GM12878 (cell line): ENCODE measurements around the gene WDR74. TPM values are rescaled to one million over a fixed set of nuclear protein-coding genes. Genes with fewer than 3 reads are reported as not detected.

Experiments used
- MYC ChIP-seq: IDR thresholded peaks from 2 replicates; pipeline ENCODE4 v1.6.1; 2011; ENCODE audit warnings: mild to moderate bottlenecking, low read length, moderate library complexity, inconsistent platforms; ENCODE audit not compliant: insufficient read depth, insufficient replicate concordance, insufficient read length, severe bottlenecking
- NFYB ChIP-seq: IDR thresholded peaks from 2 replicates; pipeline ENCODE4 v1.6.1; 2011; ENCODE audit warnings: low read depth, mild to moderate bottlenecking, low read length, improper control_type of control experiment, moderate library complexity; ENCODE audit not compliant: insufficient read depth
- RAD51 ChIP-seq: fragments of 450-650 bp; IDR thresholded peaks from 2 replicates; pipeline ENCODE4 v1.6.1; 2016; ENCODE audit warnings: moderate library complexity, mild to moderate bottlenecking, inconsistent platforms
- RUNX3 ChIP-seq: IDR thresholded peaks from 2 replicates; pipeline ENCODE4 v1.6.1; 2012; ENCODE audit warnings: low read length, inconsistent platforms
- SP1 ChIP-seq: IDR thresholded peaks from one replicate; pipeline ENCODE4 v1.6.1; 2011; ENCODE audit warnings: low read depth, low read length
- polyA plus RNA-seq, 11 experiments: library from polyadenylated mRNA; depleted of rRNA in 4 of 11; unstranded in 6 of 11; stranded (reverse) in 5 of 11; fragments of >200 nt; fragmentation: Nextera tagmentation in 4 of 11; fragmentation: Illumina TruSeq in 1 of 11; extraction: Ambion mirVana in 4 of 11; extraction: Trizol in 1 of 11; gene quantifications; 1 replicate in 1 of 11; 2 replicates in 10 of 11; pipeline versions ENCODE4 v1.2.1 to v1.2.3, GENCODE V29; 2011 to 2016; ENCODE audit warnings: inconsistent platforms in 2 of 11, missing spikeins in 2 of 11, low read depth in 1 of 11
- total RNA-seq, 4 experiments: library from RNA; depleted of rRNA in 3 of 4; stranded (reverse); fragments of >200 nt in 3 of 4; fragmentation: Illumina TruSeq in 1 of 4; extraction: Trizol in 1 of 4; gene quantifications; 2 replicates each; pipeline versions ENCODE4 v1.2.1 to v1.2.3, GENCODE V29; 2013 to 2021
- TF ChIP-seq, protein P1 (sequence below): fragments of 450-650 bp; formaldehyde crosslinking; IDR thresholded peaks from 2 replicates; pipeline ENCODE4 v1.4.0; 2022; ENCODE audit warnings: mild to moderate bottlenecking, moderate library complexity
- TF ChIP-seq, protein P2 (sequence below): IDR thresholded peaks from 2 replicates; pipeline ENCODE4 v1.6.1; 2011; ENCODE audit warnings: mild to moderate bottlenecking, low read depth, low read length, moderate library complexity; ENCODE audit not compliant: insufficient replicate concordance

WDR74 gene
- total and polyA plus RNA-seq, 10 of the 15 experiments (the other 5 are each of a cell fraction or from before 2014, with no cell fraction given), result 18.2 to 103 (median 60.7) TPM

DNA sequence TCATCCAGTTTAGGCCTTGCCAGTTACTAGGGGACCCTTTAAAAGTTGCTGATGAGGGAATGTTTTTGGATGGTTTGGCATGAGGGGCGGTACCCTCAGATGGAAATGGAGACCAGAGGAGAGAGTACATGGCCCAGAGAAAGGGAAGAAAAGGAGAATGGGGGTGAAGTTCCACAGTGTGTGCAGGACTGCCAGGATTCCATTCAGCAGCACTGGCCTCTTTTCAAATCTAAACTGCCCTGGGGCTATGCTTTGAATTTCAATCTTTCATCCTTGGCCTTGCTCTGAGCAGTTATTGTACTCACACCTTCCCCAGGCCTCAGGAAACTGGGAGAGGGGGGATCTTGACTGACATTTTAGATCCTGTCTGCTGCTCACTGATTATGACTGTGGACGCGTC lies 44.3 kb upstream of the WDR74 start (continued):
- TF ChIP-seq NFYB, result no peak
- TF ChIP-seq, protein P1, sequence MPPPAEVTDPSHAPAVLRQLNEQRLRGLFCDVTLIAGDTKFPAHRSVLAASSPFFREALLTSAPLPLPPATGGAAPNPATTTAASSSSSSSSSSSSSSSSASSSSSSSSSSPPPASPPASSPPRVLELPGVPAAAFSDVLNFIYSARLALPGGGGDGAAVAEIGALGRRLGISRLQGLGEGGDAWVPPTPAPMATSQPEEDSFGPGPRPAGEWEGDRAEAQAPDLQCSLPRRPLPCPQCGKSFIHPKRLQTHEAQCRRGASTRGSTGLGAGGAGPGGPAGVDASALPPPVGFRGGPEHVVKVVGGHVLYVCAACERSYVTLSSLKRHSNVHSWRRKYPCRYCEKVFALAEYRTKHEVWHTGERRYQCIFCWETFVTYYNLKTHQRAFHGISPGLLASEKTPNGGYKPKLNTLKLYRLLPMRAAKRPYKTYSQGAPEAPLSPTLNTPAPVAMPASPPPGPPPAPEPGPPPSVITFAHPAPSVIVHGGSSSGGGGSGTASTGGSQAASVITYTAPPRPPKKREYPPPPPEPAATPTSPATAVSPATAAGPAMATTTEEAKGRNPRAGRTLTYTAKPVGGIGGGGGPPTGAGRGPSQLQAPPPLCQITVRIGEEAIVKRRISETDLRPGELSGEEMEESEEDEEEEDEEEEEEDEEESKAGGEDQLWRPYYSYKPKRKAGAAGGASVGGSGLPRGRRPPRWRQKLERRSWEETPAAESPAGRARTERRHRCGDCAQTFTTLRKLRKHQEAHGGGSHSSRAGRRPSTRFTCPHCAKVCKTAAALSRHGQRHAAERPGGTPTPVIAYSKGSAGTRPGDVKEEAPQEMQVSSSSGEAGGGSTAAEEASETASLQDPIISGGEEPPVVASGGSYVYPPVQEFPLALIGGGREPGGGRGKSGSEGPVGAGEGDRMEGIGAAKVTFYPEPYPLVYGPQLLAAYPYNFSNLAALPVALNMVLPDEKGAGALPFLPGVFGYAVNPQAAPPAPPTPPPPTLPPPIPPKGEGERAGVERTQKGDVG (CRISPR knock-in tag), result no peak
- TF ChIP-seq, protein P2, sequence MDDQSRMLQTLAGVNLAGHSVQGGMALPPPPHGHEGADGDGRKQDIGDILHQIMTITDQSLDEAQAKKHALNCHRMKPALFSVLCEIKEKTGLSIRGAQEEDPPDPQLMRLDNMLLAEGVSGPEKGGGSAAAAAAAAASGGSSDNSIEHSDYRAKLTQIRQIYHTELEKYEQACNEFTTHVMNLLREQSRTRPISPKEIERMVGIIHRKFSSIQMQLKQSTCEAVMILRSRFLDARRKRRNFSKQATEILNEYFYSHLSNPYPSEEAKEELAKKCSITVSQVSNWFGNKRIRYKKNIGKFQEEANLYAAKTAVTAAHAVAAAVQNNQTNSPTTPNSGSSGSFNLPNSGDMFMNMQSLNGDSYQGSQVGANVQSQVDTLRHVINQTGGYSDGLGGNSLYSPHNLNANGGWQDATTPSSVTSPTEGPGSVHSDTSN, result no peak
- no peak for TF ChIP-seq RUNX3
- TF ChIP-seq RAD51, result no peak
- no peak for TF ChIP-seq MYC
- TF ChIP-seq SP1, result no peak
- TF ChIP-seq, all 136 proteins: peak for 0
